GM19035 (cell line): Measurements from ENCODE around the gene GDF9.

Source experiments
- ATAC-seq: cut with Tn5 transposase; IDR thresholded peaks from one replicate; pipeline ENCODE4 v1.9.1; 2021; ENCODE audit not compliant: unreplicated experiment

The GDF9 gene

DNA sequence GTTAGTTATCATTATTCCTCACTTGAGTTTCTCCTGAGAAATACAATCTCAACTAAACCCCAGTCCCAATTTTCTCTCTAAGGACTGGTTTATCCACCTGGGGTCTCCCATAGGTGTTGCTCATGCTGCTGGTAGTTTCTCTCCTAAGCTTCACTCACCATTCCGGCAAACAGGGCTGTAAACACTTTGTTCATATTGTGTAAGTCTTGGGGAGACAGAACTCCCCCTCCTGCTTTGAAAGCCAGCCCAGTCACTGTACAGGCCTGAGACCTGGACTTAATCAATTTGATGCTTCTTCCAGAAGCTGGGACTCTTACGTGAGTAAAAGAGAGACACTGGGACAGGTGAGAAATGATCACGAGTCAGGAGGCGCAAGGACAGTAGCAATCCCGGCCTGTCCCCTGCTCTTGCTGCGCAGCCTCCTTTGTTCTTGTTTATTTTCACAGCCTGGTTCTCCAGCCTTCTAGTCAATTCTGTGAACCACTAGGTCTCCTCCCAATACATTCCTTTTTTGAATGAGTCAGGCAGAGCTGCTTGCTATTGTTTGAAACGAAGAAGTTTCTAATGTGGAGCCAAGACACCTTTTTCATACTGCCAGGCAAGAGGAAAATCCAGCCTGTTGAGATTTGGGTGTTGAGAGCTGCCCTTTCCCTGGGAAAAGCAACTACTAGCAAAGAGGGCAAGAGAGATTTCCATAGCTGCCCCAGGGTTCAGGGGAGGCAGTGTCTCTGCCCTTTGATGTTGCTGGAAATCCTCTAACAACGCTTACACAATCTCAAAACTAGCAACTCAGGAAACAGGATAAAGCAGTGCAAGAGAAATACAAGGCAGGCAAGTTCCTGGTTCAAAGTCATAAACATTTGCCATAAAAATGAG, 26.6 kb downstream of the GDF9 start:
- ATAC-seq, result no peak

DNA sequence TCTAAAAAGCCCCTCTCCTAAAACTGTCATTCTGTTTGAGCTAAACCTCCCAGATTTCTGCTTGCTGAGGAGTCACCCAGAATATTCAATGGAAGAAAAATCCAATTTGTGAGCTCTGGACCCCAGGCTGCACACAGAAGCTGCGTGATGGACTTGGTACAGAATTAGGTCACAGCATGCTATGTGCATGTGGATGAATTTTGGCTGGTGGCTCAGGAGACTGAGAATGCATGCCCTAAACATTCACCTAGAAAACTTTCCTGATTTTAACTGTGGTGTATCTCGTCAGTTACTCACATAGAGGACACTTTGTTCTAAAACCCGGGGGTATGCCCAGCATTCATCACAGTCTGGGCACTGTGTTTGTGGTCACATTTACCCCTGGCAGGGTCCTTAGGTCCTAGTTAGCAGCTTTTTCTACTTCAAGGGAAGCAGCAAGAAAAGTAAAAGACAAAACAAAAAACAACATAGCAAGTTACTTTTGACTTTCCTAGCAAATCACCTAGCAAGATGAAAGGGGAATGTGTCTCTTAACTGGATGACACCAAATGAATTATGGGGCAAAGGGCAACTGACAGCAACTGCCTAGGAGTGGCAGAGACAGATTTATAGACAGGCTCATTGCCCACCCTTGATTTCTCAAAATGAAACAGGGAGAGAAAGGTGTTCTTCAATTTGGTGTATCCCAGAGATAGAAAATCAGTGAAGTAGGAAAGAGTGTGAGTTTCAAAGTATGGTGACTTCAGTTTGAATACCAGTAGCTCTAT, 27.6 kb downstream of the GDF9 start:
- ATAC-seq, result no peak

DNA sequence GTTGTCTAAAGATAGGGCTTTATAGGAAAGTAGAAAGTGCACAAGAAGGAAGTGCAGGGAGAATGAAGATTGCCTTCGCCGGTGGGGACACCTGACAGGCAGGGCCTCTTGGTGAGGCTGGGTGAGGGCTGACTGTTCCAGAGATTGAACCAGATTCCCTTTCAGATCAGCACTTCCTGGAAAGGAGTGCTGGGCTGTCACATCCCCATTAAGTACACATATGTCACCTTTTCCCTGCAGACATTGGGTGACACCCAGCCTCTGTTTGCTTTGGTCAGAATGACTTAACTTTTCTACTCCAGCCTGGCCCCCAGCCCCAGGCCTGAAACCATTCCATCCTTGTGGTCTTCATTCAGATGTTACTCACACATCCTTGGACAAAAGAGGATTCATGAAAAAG, 28.4 kb downstream of the GDF9 start:
- no peak for ATAC-seq

DNA sequence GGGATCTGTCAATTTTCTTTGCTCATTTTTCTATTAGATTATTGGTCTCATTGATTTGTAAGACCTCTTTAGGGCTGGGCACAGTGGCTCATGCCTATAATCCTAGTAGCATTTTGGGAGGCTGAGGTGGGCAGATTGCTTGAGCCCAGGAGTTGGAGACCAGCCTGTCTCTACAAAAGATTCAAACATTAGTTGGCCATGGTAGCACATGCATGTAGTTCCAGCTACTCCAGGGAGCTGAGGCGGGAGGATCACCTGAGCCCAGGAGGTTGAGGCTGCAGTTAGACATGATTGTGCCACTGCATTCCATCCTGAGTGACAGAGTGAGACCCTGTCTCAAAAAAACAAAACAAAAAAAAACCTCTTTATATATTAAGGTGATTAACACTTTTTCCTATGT, 29.4 kb downstream of the GDF9 start:
- no peak for ATAC-seq

DNA sequence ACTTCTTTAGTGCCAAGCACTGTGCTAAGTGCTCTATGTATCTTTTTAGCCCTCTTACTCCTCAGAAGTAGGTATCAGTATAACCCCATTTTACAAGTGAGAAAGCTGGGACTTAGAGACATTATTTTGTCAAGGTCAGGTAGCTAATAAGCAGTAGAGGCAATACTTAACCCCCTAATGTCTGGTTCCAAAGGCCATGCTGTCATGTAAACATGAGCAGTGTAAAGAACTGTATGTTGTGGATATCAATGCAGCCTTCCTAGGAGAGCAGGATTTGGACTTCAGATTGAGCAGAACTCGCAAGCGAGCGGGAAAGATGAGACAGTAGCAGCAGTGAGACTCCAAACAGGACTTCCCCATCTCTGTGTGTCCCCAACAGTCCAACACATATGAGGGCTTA, 32.2 kb downstream of the GDF9 start:
- no peak for ATAC-seq

DNA sequence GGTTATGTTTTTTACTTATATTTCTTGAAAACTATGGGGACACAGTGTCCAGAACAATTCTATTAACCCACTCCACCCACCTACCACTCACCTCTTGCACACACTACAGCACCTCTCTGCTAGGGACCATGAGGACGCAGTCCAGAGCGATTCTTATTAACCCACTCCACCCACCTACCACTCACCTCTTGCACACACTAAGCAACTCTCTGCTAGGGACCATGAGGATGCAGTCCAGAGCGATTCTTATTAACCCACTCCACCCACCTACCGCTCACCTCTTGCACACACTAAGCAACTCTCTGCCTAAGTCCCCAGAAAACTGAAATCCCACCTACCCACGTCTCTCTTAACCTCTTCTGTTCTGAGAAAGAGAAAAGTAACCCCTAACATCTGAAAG, 33.7 kb downstream of the GDF9 start:
- ATAC-seq, result no peak

DNA sequence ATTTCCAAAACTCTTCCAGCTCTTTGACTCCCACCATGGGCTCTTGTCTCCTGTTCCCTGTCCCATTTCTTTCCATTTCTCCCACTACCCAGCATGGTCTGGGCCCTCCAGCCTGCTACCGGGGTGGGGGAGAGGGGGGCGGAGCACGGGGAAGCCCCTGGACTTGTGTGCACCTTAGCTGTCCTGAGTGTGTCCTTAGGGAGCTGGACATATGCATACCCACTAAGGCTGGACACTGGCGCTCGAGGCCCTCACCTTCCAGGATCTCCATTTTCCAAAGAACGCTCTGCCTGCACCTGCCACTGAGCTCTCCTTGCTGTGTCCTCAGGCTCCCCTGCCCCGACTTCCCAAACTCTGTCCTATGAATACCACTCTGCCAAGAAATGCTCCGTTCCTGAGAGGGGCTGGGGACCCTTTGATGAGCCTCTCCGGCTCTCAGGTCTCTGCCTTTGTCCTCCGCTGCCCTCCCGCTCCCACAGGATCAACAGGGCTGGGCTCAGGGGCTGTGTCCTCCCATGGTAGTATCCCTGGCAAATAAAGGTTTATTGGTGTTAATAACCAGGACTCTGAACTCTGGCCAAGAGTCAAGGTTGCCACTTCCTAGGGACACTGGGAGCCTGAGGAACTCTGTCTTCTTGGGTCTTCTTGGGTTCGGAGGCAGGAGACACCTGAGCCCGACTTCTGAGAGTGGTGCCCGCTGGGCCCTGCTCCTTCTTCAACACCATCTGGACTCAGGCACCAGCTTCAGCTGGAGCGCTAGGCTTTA, 35.0 kb downstream of the GDF9 start:
- ATAC-seq, result no peak

DNA sequence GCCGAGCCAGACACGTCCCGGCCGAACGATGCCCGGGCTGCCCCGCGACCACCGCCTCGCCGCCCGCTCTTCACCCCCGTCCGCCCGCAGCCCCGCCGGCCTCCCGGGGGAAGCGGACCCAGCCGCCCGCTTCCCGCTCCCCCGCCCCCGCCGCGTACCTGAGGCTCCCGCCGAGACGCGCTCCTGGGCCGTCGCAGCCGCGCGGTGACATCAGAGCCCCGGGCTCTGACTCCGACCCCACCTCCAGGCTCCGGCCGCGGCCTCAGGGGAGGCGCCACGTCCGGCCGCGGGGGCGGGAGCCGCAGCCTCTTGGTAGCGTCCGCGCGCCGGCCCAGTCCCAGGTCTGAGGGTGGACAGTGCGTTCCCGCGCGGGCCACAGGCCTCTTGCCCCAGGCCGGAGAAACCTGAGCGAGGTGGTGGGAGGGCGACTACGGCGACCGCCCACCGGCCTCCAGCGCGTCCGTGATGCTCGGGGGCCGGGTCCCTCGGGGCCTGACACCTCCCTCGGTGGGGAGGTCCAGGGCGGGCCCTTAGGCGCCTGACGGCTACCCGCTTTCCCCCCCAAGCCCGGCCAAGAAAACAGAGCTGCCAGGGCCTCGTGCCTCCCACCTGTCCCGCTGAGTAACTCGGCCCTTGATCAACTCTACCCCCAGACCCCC, 35.7 kb downstream of the GDF9 start, which contains the start of gene SHROOM1:
Gene SHROOM1, minus strand, starts transcription at position 212 of the 659 bp plus-strand sequence. CDS start 4,507 bp downstream, outside the sequence.
- peak; percentile 77 for ATAC-seq

DNA sequence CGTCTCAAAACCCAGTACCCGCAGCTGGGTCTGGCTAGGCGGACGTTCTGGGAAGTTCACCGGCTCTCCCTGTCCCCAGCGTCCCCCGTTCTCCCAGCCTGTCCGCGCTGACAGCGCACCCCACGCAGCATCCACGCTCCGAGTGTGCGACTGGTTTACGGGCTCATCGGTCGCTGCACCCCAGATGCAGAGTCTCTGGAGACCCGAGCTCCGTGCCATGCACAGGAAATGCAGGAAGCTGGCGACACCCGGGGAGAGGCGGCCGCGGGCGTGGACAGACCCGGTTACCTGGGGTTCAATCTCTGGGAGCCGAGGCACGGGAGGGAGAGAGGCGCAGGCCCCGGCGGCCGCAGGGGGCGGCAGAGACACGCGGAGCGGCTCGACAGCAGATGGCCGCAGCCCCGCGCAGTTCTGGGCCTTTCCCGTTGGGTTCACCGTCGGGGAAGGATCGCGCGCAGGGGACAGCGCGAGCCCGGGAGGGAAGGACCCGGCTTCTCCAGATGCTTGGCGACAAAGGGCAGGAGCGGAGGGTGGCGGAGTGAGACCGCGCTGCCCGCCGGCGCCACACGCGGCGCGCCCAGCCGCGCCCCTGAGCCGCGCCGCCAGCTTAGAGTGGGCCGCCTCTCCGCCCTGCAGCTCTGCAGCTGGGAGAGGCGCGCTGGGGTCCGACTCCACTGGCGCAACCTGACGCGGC, 36.4 kb downstream of the GDF9 start:
- ATAC-seq, result peak; percentile 82

DNA sequence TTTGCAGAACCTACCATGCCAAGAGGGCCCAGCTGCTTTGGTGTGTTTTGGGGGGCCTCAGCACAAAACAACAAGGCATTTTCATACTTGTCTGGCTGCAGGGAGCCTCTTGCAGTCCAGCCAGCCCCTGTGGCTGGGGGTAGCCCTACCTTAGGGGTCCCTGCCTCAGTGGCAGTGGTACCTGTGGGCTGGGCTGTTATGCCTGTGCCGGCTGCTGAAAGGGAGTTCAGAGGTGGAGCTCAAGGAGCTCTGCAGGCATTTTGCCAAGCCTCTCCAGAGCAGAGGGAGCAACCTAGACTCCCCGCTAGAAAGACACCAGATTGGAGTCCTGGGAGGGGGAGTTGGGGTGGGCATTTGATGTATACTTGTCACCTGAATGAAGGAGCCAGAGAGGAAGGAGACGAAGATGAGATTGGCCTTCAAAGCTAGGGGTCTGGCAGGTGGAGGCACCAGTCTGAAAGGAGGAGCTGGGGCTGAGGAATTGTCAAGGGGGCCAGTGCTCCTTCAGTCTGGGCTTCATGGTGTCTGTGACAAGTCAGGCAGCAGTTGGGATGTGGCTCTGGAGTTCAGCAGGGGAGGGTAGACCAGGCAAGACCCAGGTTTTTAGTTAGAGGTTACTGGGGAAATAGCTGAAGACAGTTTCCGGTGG, 37.3 kb downstream of the GDF9 start:
- ATAC-seq, result no peak

DNA sequence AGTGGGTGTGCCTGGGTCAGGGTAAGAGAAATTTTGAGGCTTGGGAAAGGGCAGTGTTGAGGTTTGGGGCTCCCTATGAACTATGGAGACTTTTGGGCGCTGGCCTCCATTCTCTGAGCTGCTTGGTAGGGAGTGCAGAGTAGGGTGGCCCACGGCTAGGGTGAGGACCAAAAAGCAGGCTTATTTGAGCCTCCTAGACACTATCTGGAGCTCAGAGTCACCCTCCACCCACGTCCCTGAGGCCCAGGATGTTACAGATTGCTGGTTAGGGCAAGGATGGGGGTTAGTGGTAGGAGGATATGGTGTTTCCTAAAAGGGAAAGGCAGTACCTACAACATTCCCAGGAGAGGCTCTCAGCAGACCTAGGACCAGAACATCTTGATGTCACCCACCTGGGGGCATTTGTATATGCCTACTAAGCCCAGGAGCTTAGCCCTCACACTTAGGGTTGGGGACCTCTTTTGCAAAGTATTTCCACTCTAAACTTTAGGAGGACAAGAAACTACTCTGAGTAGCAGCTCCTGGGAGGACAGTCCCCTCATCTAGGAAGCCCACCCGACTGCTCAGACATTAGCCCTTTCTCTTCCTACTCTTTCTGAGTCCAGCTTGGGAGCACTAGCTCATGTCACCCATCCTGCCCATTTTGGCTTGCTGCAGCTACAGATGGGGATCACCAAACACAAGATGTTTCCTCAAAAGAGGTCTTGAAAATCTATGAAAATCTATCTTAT, 38.2 kb downstream of the GDF9 start:
- no peak for ATAC-seq

DNA sequence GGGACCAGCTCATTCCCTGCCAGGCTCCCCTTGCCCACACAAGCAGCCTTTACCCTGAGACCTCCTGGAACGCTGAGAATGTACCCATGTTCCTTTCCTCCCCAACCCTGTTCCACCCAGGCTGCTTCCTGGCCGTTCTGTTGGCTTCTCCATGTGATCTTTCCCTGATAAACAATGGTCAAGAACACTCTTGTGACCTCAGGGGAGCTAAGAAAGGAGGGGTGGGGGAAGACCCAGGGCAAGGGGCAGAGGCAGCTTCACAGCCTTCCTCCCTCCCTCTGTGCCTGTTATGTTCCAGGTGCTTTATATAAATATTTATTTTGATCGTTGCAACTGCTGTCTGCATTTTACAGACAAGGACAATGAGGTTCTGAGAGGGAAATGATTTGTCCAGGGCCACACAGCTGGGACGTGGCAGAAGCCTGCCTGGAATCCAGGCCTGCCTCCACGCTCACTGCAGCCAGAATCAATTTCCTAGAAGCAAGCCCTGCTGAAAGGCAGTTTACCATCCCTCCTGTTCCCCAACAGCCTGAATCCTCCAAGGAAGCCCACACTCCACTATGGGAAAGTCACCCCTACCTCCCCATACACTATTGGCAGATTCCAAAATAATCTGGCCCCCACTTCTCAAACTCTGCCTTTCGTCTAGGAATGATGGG, 39.7 kb downstream of the GDF9 start:
- no peak for ATAC-seq

DNA sequence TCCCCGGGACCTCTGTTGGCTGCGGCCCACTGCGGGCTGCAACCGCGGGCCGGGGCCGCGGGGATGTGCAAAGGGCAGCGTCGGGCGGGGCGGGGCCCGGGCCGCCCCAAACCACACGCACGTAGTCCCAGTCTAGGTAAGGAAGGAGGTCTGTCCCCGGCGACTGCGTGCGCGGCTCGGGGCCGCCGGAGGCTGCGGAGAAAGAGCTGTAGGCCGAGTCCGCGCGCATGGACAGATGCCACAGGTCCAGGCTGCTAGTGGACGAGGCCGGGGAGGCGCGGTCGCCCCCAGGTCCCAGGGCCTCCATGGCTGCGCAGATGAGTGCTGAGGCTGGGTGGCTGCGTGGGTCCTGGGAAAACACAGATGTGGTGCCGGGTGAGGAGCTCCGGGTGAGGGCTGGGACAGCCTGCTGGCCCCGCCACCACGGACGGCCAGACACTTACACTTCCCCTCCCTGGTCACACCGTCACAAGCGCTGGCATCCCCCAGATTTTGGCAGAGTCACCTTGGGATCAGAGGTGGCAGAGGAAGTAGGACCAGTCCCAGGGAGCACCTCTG, 40.4 kb downstream of the GDF9 start:
- ATAC-seq, result no peak

DNA sequence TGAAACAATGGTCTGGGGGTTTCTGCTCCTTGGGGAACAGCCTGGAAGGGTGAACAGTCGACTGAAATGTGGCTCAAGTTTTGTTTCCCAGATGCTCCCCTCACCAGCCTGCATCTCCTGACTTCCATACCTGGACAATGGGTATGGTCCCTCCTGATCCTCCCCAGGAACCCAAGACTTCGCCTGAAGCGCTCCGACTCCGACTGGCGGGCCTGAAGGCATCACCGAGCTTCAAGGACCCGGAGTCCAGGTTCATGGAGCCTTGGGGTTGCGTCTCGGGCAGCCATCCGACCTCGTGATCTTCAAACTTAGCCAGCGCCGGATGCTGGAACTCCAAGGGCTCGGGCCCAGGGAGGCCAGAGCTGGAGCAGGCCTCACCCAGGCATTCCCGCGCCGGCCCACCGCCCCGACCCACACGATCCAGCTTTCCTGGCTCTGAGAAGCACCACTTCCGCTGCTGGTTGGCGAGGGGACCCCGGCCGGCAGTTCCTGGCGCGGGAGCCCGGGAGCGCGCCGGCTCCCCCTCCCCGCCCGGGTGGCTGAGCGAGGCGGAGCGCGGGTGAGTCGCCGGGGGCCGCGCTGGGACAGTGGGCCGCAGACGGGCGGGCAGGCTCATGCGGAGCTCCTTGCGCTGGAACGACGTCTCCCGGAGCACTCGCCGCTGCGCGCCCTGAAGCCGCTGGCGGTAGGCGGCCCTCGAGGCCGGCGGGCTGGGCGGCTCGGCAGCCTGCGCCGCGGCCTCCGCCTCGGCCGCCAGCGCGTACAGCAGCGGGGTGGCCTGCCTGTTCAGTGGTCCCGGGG, 41.0 kb downstream of the GDF9 start:
- ATAC-seq, result no peak

DNA sequence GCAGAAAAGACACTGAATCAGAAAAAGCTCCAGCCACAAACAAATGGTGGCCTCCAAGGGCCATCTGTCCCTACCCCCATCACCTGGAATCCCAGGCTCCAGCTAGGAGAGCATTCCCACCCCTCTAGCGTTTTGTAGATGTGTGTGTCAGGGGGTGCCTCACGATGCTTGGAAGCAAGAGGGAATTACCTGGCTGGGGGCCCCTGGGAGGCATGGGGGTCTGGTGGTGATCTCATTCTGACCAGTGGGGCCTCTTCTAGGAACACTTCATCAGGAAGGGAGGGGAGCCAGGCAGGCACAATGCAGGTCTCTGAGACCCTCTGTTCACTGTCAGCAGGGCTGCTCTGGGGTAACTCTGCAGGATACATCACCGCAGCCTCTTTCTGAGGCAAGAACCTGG, 41.8 kb downstream of the GDF9 start:
- ATAC-seq, result no peak

DNA sequence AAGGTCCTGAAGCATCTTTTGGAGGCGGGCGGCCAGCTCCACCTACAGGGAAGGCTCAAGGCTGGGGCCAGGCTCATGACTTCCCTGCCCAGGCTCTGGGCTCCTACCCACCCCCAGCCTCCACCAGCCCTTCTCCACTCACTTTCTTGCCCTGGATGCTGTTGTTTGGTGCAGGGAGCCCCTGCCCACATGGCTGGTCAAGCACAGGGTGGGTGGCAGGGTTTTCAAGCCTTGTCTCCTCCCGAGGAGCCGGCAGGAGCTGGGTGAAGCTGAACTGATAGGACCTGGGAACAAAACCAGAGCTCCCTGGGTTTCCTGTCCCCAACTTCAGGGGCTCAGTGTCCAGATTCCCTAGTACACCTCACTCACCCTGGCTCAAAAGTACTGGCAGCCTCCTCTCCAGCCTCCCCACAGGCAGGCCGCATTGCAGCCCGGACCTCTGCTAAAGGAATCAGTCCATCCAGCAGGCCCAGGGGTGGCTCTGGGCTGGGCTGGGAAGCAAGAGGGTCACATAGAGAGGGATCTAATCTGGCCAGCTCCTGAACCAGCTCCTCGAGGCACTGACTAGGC, 42.7 kb downstream of the GDF9 start:
- no peak for ATAC-seq
